Fibroblast of lung (primary cell): Measurements from ENCODE around the gene NXPH1. TPM values are rescaled to one million over a fixed set of nuclear protein-coding genes. Genes with fewer than 3 reads are reported as not detected.

Source experiments
- DNase-seq, 2 donors: peaks; one replicate each; pipeline versions ENCODE4 v3.0.0 to v3.0.0-alpha.2; 2010; ENCODE audit warnings: low read depth in 2 of 2
- H2AFZ ChIP-seq: 2 replicates; pipeline ENCODE4 v1.5.1; 2012; ENCODE audit warnings: low read length, control low read depth, inconsistent platforms
- H3K27ac ChIP-seq: 2 replicates; pipeline ENCODE4 v1.5.1; 2011; ENCODE audit warnings: low read length, control low read depth; ENCODE audit not compliant: insufficient read depth
- H3K27me3 ChIP-seq: 2 replicates; pipeline ENCODE4 v1.5.1; 2011; ENCODE audit warnings: mild to moderate bottlenecking, low read length; ENCODE audit not compliant: control insufficient read depth, insufficient read depth
- H3K36me3 ChIP-seq: 2 replicates; pipeline ENCODE4 v1.5.1; 2011; ENCODE audit warnings: low read length; ENCODE audit not compliant: control insufficient read depth, insufficient read depth
- H3K4me1 ChIP-seq: 2 replicates; pipeline ENCODE4 v1.5.1; 2011; ENCODE audit warnings: low read length; ENCODE audit not compliant: control insufficient read depth, insufficient read depth; ENCODE audit errors: extremely low read depth
- H3K4me2 ChIP-seq: 2 replicates; pipeline ENCODE4 v1.5.1; 2011; ENCODE audit warnings: low read length, control low read depth; ENCODE audit not compliant: insufficient read depth; ENCODE audit errors: extremely low read depth
- H3K4me3 ChIP-seq, 4 experiments: fragments of 200-600 bp in 1 of 4; sonication (generic) in 1 of 4; replicated peaks in 1 of 4; 2 replicates each; pipeline ENCODE4 v1.5.1; 2011 to 2016; ENCODE audit warnings: low read length in 4 of 4, low read depth in 3 of 4, mild to moderate bottlenecking in 3 of 4, control low read depth in 2 of 4, inconsistent platforms in 1 of 4, mixed read lengths in 1 of 4; ENCODE audit not compliant: insufficient read depth in 1 of 4; ENCODE audit errors: control extremely low read depth in 1 of 4
- H3K79me2 ChIP-seq: 2 replicates; pipeline ENCODE4 v1.5.1; 2012; ENCODE audit warnings: mild to moderate bottlenecking, low read length, inconsistent platforms; ENCODE audit not compliant: control insufficient read depth, insufficient read depth
- H3K9ac ChIP-seq: 2 replicates; pipeline ENCODE4 v1.5.1; 2011; ENCODE audit warnings: mild to moderate bottlenecking, low read length, control low read depth; ENCODE audit not compliant: insufficient read depth
- H3K9me3 ChIP-seq: 2 replicates; pipeline ENCODE4 v1.5.1; 2012; ENCODE audit warnings: low read depth, low read length; ENCODE audit not compliant: control insufficient read depth, insufficient read depth
- H4K20me1 ChIP-seq: 2 replicates; pipeline ENCODE4 v1.5.1; 2011; ENCODE audit warnings: low read length; ENCODE audit not compliant: control insufficient read depth, insufficient read depth; ENCODE audit errors: extremely low read depth
- EZH2 ChIP-seq: IDR thresholded peaks from 2 replicates; pipeline ENCODE4 v1.5.1; 2012; ENCODE audit warnings: low read length, control low read depth, mild to moderate bottlenecking; ENCODE audit errors: missing control alignments
- polyA plus RNA-seq, 2 donors: library from polyadenylated mRNA; depleted of rRNA in 1 of 2; stranded (reverse) in 1 of 2; unstranded in 1 of 2; fragments of >200 nt; gene quantifications; 2 replicates each; pipeline ENCODE4 v1.2.1, GENCODE V29; 2011 to 2012; ENCODE audit warnings: missing spikeins in 1 of 2
- total RNA-seq: library from RNA; depleted of rRNA; stranded (reverse); fragments of >200 nt; gene quantifications from 2 replicates; pipeline ENCODE4 v1.2.1, GENCODE V29; 2014
- TF ChIP-seq, protein P1 (sequence below), 2 donors: IDR thresholded peaks in 1 of 2; conservative IDR thresholded peaks in 1 of 2; 1 replicate in 1 of 2; 2 replicates in 1 of 2; pipeline ENCODE4 v1.5.1; 2011 to 2012; ENCODE audit warnings: low read length in 2 of 2, control low read depth in 1 of 2, inconsistent platforms in 1 of 2, low read depth in 1 of 2, mild to moderate bottlenecking in 1 of 2

The NXPH1 gene
- total and polyA plus RNA-seq, 2 donors (not counting 1 experiment from before 2014, with no cell fraction given): not detected

DNA sequence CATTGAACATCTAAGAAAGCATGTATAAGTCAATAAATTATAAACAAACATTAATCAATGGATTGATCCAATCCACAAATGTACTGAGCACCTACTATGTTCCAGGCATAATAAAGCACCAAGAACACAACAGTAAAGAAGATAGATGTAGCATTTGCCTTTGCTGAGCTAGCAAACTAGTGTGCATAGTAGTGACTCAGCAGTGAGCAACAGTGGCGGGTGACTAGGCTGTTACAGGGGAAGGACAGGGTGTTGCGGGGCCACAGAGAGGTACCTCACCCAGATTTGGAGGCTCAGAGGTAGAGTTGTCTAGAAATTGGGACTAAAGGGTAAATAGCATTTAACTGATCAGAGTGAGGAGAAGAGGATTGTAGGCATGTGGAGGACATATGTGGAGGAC, 83.6 kb downstream of the NXPH1 start:
- no peak overlapping the region for H2AFZ ChIP-seq
- H3K9me3 ChIP-seq: no peaks in the 10 kb centered on the region
- H3K27ac ChIP-seq: no peak overlapping the region
- H3K4me3 ChIP-seq: no peak overlapping the region
- DNase-seq: no peak
- no peaks in the 10 kb centered on the region for H3K79me2 ChIP-seq
- H3K27me3 ChIP-seq: no peaks in the 10 kb centered on the region
- no peak overlapping the region for H3K4me2 ChIP-seq
- no peak overlapping the region for H3K9ac ChIP-seq
- no peaks in the 10 kb centered on the region for H3K36me3 ChIP-seq
- H3K4me1 ChIP-seq: no peaks in the 10 kb centered on the region
- no peaks in the 10 kb centered on the region for H4K20me1 ChIP-seq
- TF ChIP-seq, protein P1, sequence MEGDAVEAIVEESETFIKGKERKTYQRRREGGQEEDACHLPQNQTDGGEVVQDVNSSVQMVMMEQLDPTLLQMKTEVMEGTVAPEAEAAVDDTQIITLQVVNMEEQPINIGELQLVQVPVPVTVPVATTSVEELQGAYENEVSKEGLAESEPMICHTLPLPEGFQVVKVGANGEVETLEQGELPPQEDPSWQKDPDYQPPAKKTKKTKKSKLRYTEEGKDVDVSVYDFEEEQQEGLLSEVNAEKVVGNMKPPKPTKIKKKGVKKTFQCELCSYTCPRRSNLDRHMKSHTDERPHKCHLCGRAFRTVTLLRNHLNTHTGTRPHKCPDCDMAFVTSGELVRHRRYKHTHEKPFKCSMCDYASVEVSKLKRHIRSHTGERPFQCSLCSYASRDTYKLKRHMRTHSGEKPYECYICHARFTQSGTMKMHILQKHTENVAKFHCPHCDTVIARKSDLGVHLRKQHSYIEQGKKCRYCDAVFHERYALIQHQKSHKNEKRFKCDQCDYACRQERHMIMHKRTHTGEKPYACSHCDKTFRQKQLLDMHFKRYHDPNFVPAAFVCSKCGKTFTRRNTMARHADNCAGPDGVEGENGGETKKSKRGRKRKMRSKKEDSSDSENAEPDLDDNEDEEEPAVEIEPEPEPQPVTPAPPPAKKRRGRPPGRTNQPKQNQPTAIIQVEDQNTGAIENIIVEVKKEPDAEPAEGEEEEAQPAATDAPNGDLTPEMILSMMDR (conservative IDR thresholded peaks at IDR 0.05 in 1 of 2, IDR thresholded peaks at IDR 0.05 in 1 of 2; ENCODE audit: low read depth in 1 of 2, low read length in 2 of 2): no peak
- no peak for TF ChIP-seq EZH2

DNA sequence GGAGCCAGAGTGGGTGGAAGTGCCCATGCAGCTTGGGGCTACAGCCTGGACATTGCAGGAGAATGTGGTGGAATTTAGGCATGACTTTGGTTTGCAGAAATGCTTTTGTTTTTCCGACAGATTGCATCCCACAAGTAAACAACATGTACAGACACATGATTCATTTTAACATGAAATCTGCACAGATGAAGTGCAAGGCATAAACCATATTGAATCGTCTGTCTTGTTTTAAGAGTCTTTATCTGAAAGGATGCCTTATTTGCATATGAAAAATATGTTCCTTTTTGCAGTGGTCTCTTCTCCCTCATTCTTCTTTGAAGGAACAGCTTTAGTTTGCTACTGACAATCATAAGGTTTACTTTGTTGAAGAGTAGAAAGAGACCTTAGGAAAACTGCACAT, 94.9 kb downstream of the NXPH1 start:
- no peak overlapping the region for H2AFZ ChIP-seq
- no peak for TF ChIP-seq EZH2
- TF ChIP-seq, protein P1 (conservative IDR thresholded peaks at IDR 0.05 in 1 of 2, IDR thresholded peaks at IDR 0.05 in 1 of 2; ENCODE audit: low read depth in 1 of 2, low read length in 2 of 2): no peak
- H3K27me3 ChIP-seq: no peaks in the 10 kb centered on the region
- H3K79me2 ChIP-seq: no peaks in the 10 kb centered on the region
- no peaks in the 10 kb centered on the region for H3K36me3 ChIP-seq
- no peak overlapping the region for H3K9ac ChIP-seq
- H3K9me3 ChIP-seq: no peaks in the 10 kb centered on the region
- no peak overlapping the region for H3K27ac ChIP-seq
- no peaks in the 10 kb centered on the region for H4K20me1 ChIP-seq
- H3K4me2 ChIP-seq: no peak overlapping the region
- no peaks in the 10 kb centered on the region for H3K4me1 ChIP-seq
- H3K4me3 ChIP-seq: no peak overlapping the region
- no peak for DNase-seq

DNA sequence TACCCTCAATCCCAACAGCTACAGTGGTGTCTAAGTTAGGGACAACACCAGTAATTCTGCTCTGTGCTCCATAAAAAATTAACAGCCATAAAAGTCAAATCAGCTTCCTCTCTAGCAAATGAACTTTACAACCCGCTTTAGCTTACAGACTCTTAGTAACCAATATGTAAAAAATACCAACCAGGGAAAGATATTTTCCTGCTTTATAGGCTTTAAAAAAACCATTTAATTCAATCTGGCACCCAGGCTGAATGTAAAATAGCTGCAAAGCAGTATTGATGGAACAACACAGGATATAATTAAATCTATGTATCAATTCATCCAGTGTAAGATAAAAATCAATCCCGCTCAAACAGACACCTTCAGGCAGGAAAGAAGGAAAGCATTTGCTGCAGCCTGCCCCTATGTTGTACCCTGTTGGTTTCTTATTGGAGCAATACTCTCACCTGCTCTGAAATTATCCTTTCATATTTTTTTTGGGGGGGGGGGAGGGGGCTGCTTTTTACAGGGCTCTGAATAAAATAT, 98.6 kb downstream of the NXPH1 start:
- Histone ChIP-seq H3K27ac (no peak overlapping the region), H2AFZ (no peak overlapping the region), H3K4me2 (no peak overlapping the region), H3K9ac (no peak overlapping the region), H3K27me3 (no peaks in the 10 kb centered on the region), H3K4me3 (no peak overlapping the region), H3K36me3 (no peaks in the 10 kb centered on the region), H3K4me1 (no peaks in the 10 kb centered on the region), H3K79me2 (no peaks in the 10 kb centered on the region), H3K9me3 (no peaks in the 10 kb centered on the region), H4K20me1 (no peaks in the 10 kb centered on the region)
- TF ChIP-seq EZH2: no peak
- TF ChIP-seq, protein P1 (conservative IDR thresholded peaks at IDR 0.05 in 1 of 2, IDR thresholded peaks at IDR 0.05 in 1 of 2; ENCODE audit: low read depth in 1 of 2, low read length in 2 of 2): no peak
- DNase-seq: no peak
